Measurements from ENCODE around the gene CCNL2. TPM values are rescaled to one million over a fixed set of nuclear protein-coding genes. Genes with fewer than 3 reads are reported as not detected.
A peak's percentile ranks its signal among the peaks of the same experiment; 100 is the strongest.

Gene CCNL2
- total RNA-seq, 1 donor from 2014 or later: 46.1 TPM

DNA sequence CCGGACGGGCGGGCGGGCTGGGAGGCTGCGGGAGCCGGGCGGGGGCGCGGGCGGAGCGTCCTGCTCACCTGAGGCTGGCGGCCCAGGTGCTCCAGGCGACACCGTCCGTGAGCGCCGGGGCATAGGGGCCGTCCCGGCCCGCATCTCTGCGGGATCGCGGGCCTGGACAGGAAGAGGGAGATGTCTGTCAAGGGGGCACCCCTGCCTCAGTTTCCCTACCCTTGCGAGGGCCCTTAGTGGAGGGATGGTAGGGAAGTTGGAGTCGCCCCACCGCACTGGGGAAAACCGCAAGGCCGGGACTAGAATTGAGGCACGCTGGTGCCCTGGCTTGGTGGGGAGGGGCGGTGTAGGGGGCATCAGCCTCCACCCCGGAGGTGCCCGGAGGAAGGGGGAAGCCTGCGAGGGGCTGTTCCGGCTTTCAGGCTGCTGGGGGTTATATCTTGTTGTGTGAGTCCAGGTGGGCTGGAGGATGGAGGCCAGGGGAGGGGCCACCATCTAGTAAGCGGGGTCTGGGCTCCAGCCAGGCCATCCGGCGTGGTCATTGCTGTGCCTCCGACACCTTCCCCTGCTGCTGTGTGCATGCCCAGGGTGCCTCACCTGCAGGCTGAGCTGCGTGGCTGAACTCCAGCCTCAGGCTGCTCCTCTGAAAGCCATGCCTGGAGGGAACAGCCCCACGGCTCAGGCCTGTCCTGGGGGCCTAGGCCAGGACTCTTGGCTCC lies 36.9 kb upstream of the CCNL2 start:
- H3K27ac ChIP-seq (replicated peaks): peak overlapping the region; percentile 97
- intact Hi-C loops (cut with micrococcal nuclease): no loop called here

DNA sequence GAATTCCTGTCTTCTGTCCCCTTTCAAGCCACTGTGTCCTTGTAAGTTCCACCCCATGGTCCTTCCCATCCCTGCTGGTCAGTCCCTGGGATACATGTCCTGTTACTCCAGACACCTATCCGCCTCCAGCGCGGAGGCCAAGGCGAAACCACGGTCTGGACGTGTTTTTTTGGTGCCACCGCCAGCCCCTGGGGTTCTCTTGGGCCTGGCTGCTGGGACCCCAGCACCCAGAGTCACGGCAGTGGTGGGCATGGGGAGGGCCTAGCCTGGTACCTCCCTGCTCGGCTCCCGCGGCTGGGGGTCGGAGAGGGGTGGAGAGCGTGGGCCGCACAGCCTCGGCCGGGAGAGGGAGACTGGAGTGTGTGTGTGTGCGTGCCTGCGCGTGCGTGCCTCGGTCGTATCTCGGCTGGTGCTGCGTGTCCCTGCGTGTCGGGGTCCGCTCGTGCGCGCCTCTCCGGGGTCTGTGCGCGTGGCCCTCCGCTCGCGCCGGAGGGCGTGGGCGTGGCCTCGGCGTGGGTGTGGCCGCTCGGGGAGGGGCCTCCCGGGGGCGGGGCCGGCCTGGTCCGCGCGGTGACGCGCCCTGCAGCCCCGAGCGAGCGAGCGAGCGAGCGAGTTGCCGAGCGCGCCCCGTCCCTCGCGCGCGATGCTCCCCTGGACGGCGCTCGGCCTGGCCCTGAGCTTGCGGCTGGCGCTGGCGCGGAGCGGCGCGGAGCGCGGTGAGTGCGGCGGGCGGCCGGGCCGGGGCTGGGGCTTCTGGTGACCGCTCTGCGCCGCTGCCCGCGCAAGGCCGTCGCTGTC lies 36.2 kb upstream of the CCNL2 start, which contains the start of gene VWA1:
Gene VWA1 (plus strand): TSS at position 585 of the 798 bp plus-strand sequence. CDS start 59 bp downstream, at position 644.
- Histone ChIP-seq H3K4me1 (peaks cover 75% of the 10 kb centered on the region), H3K36me3 (no peaks in the 10 kb centered on the region), H3K27me3 (ENCODE audit: low read depth) (peaks cover 39% of the 10 kb centered on the region), H3K27ac (replicated peaks) (peak within 1 kb of the TSS; percentile 97), H3K4me3 (peak within 1 kb of the TSS; percentile 71), H3K9me3 (replicated peaks) (no peaks in the 10 kb centered on the region)
- peak; percentile 79 for DNase-seq
- intact Hi-C loops (cut with micrococcal nuclease): no loop called here
- TF ChIP-seq, protein P1, sequence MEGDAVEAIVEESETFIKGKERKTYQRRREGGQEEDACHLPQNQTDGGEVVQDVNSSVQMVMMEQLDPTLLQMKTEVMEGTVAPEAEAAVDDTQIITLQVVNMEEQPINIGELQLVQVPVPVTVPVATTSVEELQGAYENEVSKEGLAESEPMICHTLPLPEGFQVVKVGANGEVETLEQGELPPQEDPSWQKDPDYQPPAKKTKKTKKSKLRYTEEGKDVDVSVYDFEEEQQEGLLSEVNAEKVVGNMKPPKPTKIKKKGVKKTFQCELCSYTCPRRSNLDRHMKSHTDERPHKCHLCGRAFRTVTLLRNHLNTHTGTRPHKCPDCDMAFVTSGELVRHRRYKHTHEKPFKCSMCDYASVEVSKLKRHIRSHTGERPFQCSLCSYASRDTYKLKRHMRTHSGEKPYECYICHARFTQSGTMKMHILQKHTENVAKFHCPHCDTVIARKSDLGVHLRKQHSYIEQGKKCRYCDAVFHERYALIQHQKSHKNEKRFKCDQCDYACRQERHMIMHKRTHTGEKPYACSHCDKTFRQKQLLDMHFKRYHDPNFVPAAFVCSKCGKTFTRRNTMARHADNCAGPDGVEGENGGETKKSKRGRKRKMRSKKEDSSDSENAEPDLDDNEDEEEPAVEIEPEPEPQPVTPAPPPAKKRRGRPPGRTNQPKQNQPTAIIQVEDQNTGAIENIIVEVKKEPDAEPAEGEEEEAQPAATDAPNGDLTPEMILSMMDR (IDR thresholded peaks at IDR 0.05; ENCODE audit: borderline replicate concordance): no peak

More for the DNA sequence above, 36.9 kb upstream of the CCNL2 start:
- TF ChIP-seq, protein P1 (IDR thresholded peaks at IDR 0.05; ENCODE audit: borderline replicate concordance): no peak
- peak overlapping the region; percentile 71 for H3K4me3 ChIP-seq
- H3K27me3 ChIP-seq (ENCODE audit: low read depth): peaks cover 39% of the 10 kb centered on the region
- H3K4me1 ChIP-seq: peaks cover 75% of the 10 kb centered on the region
- no peaks in the 10 kb centered on the region for H3K36me3 ChIP-seq
- no peaks in the 10 kb centered on the region for H3K9me3 ChIP-seq (replicated peaks)
- no peak for DNase-seq

DNA sequence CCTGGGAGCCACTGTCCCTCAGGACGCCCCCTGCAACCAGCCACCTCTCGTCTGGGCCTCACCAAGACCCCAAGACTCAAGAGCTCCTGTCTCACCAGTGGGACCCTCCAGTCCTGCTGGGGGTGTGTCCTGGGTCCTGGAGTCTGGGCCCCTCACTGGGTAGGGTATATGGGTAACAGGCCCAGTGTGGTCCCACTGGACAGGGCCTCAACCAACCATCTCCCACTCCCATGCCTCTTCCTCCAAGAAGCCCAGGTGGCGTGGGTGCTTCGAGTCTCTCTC lies 35.6 kb upstream of the CCNL2 start:
- peaks cover 39% of the 10 kb centered on the region for H3K27me3 ChIP-seq (ENCODE audit: low read depth)
- H3K4me3 ChIP-seq: peak overlapping the region; percentile 71
- no peaks in the 10 kb centered on the region for H3K36me3 ChIP-seq
- intact Hi-C loops (cut with micrococcal nuclease): no loop called here
- H3K27ac ChIP-seq (replicated peaks): peak overlapping the region; percentile 97
- TF ChIP-seq, protein P1 (IDR thresholded peaks at IDR 0.05; ENCODE audit: borderline replicate concordance): no peak
- H3K9me3 ChIP-seq (replicated peaks): no peaks in the 10 kb centered on the region
- peaks cover 79% of the 10 kb centered on the region for H3K4me1 ChIP-seq
- no peak for DNase-seq

DNA sequence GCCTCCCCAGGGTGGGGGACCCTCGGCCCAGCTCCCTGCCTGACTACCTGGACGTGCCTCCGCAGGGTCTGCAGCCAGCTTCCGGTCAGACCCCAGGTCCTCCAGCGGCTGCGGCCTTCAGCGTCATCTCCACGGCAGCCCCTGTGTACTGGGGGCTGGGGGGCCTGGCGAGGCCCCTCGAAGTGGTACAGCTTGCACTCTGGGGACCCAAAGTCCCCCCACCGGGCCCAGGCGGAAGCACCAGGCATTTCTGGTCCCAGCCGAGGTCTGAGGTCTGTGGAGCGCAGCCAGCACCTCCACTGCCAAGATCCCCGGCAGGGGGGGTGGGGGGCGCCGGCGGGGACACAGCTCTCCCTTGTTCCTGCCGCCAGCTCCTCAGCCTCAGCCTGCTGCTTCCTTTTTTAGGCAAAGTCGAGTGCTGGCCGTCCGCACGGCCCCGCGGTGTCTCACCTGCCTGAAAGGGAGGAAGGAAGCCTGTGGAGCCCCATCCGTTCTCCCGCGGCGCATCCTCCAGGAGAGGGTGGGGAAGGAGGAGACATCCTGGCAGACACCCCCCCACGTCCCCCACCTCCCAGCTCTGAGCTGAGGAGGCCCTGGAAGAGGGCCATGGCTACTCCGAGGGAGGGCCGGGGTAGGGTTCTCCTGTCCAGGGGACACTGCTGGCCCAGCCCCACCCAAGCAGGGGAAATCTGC lies 35.1 kb upstream of the CCNL2 start:
- TF ChIP-seq, protein P1 (IDR thresholded peaks at IDR 0.05; ENCODE audit: borderline replicate concordance): no peak
- H3K4me1 ChIP-seq: peaks cover 84% of the 10 kb centered on the region
- peak overlapping the region; percentile 97 for H3K27ac ChIP-seq (replicated peaks)
- DNase-seq: peak; percentile 75
- peaks cover 39% of the 10 kb centered on the region for H3K27me3 ChIP-seq (ENCODE audit: low read depth)
- intact Hi-C loops (cut with micrococcal nuclease): no loop called here
- peak overlapping the region; percentile 71 for H3K4me3 ChIP-seq
- H3K36me3 ChIP-seq: no peaks in the 10 kb centered on the region
- no peaks in the 10 kb centered on the region for H3K9me3 ChIP-seq (replicated peaks)

DNA sequence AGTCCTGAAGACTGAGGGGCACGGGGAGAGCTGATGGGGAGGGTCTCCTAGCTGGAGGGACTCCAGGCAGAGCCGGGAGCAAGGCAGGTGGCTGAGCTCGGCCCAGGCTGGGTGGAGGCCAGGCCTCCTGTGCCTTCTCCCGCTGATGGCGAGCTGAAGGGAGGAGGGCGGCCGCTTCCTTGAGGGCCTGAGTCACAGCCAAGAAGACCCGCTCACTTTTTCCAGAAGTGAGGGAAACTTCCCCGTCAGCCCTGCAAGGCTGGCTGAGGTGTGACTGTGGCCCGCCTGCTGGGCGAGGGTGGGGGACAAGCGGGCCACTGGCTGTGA lies 34.6 kb upstream of the CCNL2 start:
- intact Hi-C loops (cut with micrococcal nuclease): no loop called here
- no peak for DNase-seq
- TF ChIP-seq, protein P1 (IDR thresholded peaks at IDR 0.05; ENCODE audit: borderline replicate concordance): no peak
- Histone ChIP-seq H3K4me1 (peaks cover 89% of the 10 kb centered on the region), H3K27ac (replicated peaks) (peak overlapping the region; percentile 97), H3K4me3 (peak overlapping the region; percentile 71), H3K9me3 (replicated peaks) (no peaks in the 10 kb centered on the region), H3K36me3 (no peaks in the 10 kb centered on the region), H3K27me3 (ENCODE audit: low read depth) (peaks cover 39% of the 10 kb centered on the region)
